Gastrocnemius medialis (tissue), 4 donors: ENCODE results near the gene TBC1D2. TPM values are rescaled to one million over a fixed set of nuclear protein-coding genes. Genes with fewer than 3 reads are reported as not detected.

ENCODE experiments used
- ATAC-seq, 2 donors: fragments of 150-250 bp; one replicate each; pipeline ENCODE4 v1.9.1; 2016
- DNase-seq, 2 donors: peaks; one replicate each; pipeline ENCODE4 v3.0.0-alpha.2; 2019
- H3K27ac ChIP-seq, 4 donors: fragments of 200-600 bp; sonication (generic); 1 replicate in 1 of 4; 2 replicates in 3 of 4; pipeline ENCODE4 v1.5.1; 2016 to 2018; ENCODE audit warnings: mild to moderate bottlenecking in 2 of 4, moderate library complexity in 1 of 4
- H3K27me3 ChIP-seq, 3 donors: fragments of 200-600 bp; sonication (generic) in 2 of 3; 1 replicate in 1 of 3; 2 replicates in 2 of 3; pipeline versions ENCODE4 v1.5.1 to v1.6.0; 2016 to 2019; ENCODE audit warnings: mild to moderate bottlenecking in 1 of 3, moderate library complexity in 1 of 3
- H3K36me3 ChIP-seq, 2 donors: fragments of 200-600 bp; sonication (generic) in 1 of 2; one replicate each; pipeline ENCODE4 v1.5.1; 2017 to 2018
- H3K4me1 ChIP-seq, 2 donors: fragments of 200-600 bp; sonication (generic) in 1 of 2; one replicate each; pipeline ENCODE4 v1.5.1; 2016 to 2017; ENCODE audit warnings: mild to moderate bottlenecking in 2 of 2
- H3K4me3 ChIP-seq, 4 donors: fragments of 200-600 bp; sonication (generic) in 3 of 4; 1 replicate in 1 of 4; 2 replicates in 3 of 4; pipeline ENCODE4 v1.5.1; 2016 to 2019; ENCODE audit warnings: mild to moderate bottlenecking in 2 of 4
- H3K9me3 ChIP-seq, 3 donors: fragments of 200-600 bp; sonication (generic) in 2 of 3; 1 replicate in 1 of 3; 2 replicates in 2 of 3; pipeline ENCODE4 v1.5.1; 2016 to 2019
- CTCF ChIP-seq, 5 experiments: fragments of 450-650 bp in 3 of 5; fragments of 200-600 bp in 2 of 5; sonication (generic) in 2 of 5; IDR thresholded peaks in 4 of 5; conservative IDR thresholded peaks in 1 of 5; 1 replicate in 4 of 5; 2 replicates in 1 of 5; pipeline ENCODE4 v1.5.1; 2016 to 2019; ENCODE audit warnings: antibody characterized with exemption in 5 of 5, mild to moderate bottlenecking in 3 of 5, moderate library complexity in 3 of 5
- POLR2A ChIP-seq, 2 donors: fragments of 450-650 bp; IDR thresholded peaks; one replicate each; pipeline ENCODE4 v1.6.1; 2017; ENCODE audit warnings: antibody characterized with exemption in 2 of 2, mild to moderate bottlenecking in 2 of 2, moderate library complexity in 2 of 2
- in situ Hi-C, 4 donors: fragments of 200-750 bp; cut with MboI; loops; one replicate each; pipeline versions ENCODE4 v1.15.0 to v1.8.0; 2017; ENCODE audit warnings: low sequenced_read_pairs in 4 of 4
- intact Hi-C: fragments of 100-400 bp; cut with DNase I; formaldehyde crosslinking; loops from one replicate; pipeline ENCODE4 v1.15.1; 2023; ENCODE audit warnings: low total_unique reads
- total RNA-seq, 4 donors: library from RNA; depleted of rRNA; stranded (reverse); fragments of >200 nt; gene quantifications; one replicate each; pipeline versions ENCODE4 v1.1.0 to v1.2.3, GENCODE V29; 2016

The TBC1D2 gene
- total RNA-seq, 4 donors from 2014 or later = 0.66 to 2.9 (median 1.6) TPM

GRCh38 chr9:98218562-98219363 lies 36.7 kb downstream of the TBC1D2 start:
- no peak overlapping the region for H3K27ac ChIP-seq
- intact Hi-C loops (no loop called here), in situ Hi-C loops (no loop called here)
- no peaks in the 10 kb centered on the region for H3K9me3 ChIP-seq
- no peak overlapping the region for H3K4me3 ChIP-seq
- ATAC-seq = no peak
- peaks cover 0 to 14% of the 10 kb centered on the region in 2 donors for H3K36me3 ChIP-seq
- H3K27me3 ChIP-seq = no peaks in the 10 kb centered on the region
- H3K4me1 ChIP-seq = no peaks in the 10 kb centered on the region
- no peak for DNase-seq
- TF ChIP-seq POLR2A (IDR thresholded peaks at IDR 0.05) (no peak), CTCF (IDR thresholded peaks at IDR 0.05 in 4 of 5, conservative IDR thresholded peaks at IDR 0.05 in 1 of 5) (no peak)

- TF ChIP-seq CTCF (IDR thresholded peaks at IDR 0.05 in 4 of 5, conservative IDR thresholded peaks at IDR 0.05 in 1 of 5) (no peak), POLR2A (IDR thresholded peaks at IDR 0.05) (no peak)
- H3K36me3 ChIP-seq = peaks cover 0 to 18% of the 10 kb centered on the region in 2 donors
Measured at GRCh38 chr9:98217255-98217654, 38.2 kb downstream of the TBC1D2 start.

GRCh38 chr9:98216391-98216790 lies 39.1 kb downstream of the TBC1D2 start:
- DNase-seq (no peak), ATAC-seq (no peak)
- no peak overlapping the region for H3K27ac ChIP-seq
- H3K4me3 ChIP-seq = no peak overlapping the region
- H3K27me3 ChIP-seq = no peaks in the 10 kb centered on the region
- TF ChIP-seq POLR2A (IDR thresholded peaks at IDR 0.05) = no peak
- no peak for TF ChIP-seq CTCF (IDR thresholded peaks at IDR 0.05 in 4 of 5, conservative IDR thresholded peaks at IDR 0.05 in 1 of 5)
- H3K36me3 ChIP-seq = peaks cover 0 to 18% of the 10 kb centered on the region in 2 donors
- in situ Hi-C loops = no loop called here
- intact Hi-C loops = no loop called here
- H3K4me1 ChIP-seq = no peaks in the 10 kb centered on the region
- no peaks in the 10 kb centered on the region for H3K9me3 ChIP-seq

More at GRCh38 chr9:98217255-98217654, 38.2 kb downstream of the TBC1D2 start:
- H3K4me1 ChIP-seq = no peaks in the 10 kb centered on the region
- H3K27ac ChIP-seq = no peak overlapping the region
- no peaks in the 10 kb centered on the region for H3K27me3 ChIP-seq
- in situ Hi-C loops = no loop called here
- no peaks in the 10 kb centered on the region for H3K9me3 ChIP-seq
- ATAC-seq (no peak), DNase-seq (no peak)
- intact Hi-C loops = no loop called here
- no peak overlapping the region for H3K4me3 ChIP-seq

GRCh38 chr9:98215821-98216220 lies 39.6 kb downstream of the TBC1D2 start:
- Histone ChIP-seq H3K27ac (no peak overlapping the region), H3K9me3 (no peaks in the 10 kb centered on the region), H3K4me1 (no peaks in the 10 kb centered on the region), H3K4me3 (no peak overlapping the region), H3K27me3 (no peaks in the 10 kb centered on the region), H3K36me3 (peaks cover 0 to 18% of the 10 kb centered on the region in 2 donors)
- ATAC-seq (no peak), DNase-seq (no peak)
- in situ Hi-C loops (no loop called here), intact Hi-C loops (no loop called here)
- peak in 2 of 5 experiments; percentile 12 to 23 for TF ChIP-seq CTCF (IDR thresholded peaks at IDR 0.05 in 4 of 5, conservative IDR thresholded peaks at IDR 0.05 in 1 of 5)
- no peak for TF ChIP-seq POLR2A (IDR thresholded peaks at IDR 0.05)
